ENCODE results near the gene PRMT1. TPM values are rescaled to one million over a fixed set of nuclear protein-coding genes. Genes with fewer than 3 reads are reported as not detected.
A peak's percentile ranks its signal among the peaks of the same experiment; 100 is the strongest.
"Not testable (repeated sequence)": the region's sequence is repeated elsewhere in the genome, so short reads cannot be mapped to it uniquely, and the experiment has no call there.

The PRMT1 gene
- polyA plus RNA-seq, 1 donor, result 209 TPM

- DNase-seq (ENCODE audit: low read depth), result peak; percentile 26
These were observed 41.4 kb downstream of the PRMT1 start for GRCh38 chr19:49718511-49718910.

GRCh38 chr19:49718991-49719390 lies 41.9 kb downstream of the PRMT1 start:
- DNase-seq (ENCODE audit: low read depth), result no peak

GRCh38 chr19:49719420-49719819 lies 42.3 kb downstream of the PRMT1 start:
- DNase-seq (ENCODE audit: low read depth), result not testable (repeated sequence)

GRCh38 chr19:49727217-49728030 lies 50.4 kb downstream of the PRMT1 start:
- peak; percentile 14 for DNase-seq (ENCODE audit: low read depth)

- no peak for DNase-seq (ENCODE audit: low read depth)
These were observed 53.1 kb downstream of the PRMT1 start for GRCh38 chr19:49730166-49730565.

Other genes starting within 250 kb of the PRMT1 start
- 1.2 TPM for gene SLC17A7, start 235.7 kb upstream of the PRMT1 start, polyA plus RNA-seq (ENCODE audit: insufficient read length)
- gene PIH1D1, start 225.5 kb upstream of the PRMT1 start, polyA plus RNA-seq (ENCODE audit: insufficient read length), result 43.1 TPM
- gene ALDH16A1, start 224.0 kb upstream of the PRMT1 start, polyA plus RNA-seq (ENCODE audit: insufficient read length), result 10.1 TPM
- gene FLT3LG, start 203.1 kb upstream of the PRMT1 start, polyA plus RNA-seq (ENCODE audit: insufficient read length), result 3.2 TPM
- gene RPL13A, start 189.7 kb upstream of the PRMT1 start, polyA plus RNA-seq (ENCODE audit: insufficient read length), result 5,065 TPM
- gene RPS11, start 180.8 kb upstream of the PRMT1 start, polyA plus RNA-seq (ENCODE audit: insufficient read length), result 3,524 TPM
- gene FCGRT, start 164.6 kb upstream of the PRMT1 start, polyA plus RNA-seq (ENCODE audit: insufficient read length), result 162 TPM
- 59.8 TPM for gene RCN3, start 149.3 kb upstream of the PRMT1 start, polyA plus RNA-seq (ENCODE audit: insufficient read length)
- gene NOSIP, start 96.7 kb upstream of the PRMT1 start, polyA plus RNA-seq (ENCODE audit: insufficient read length), result 56.5 TPM
- gene PRRG2, start 96.0 kb upstream of the PRMT1 start, polyA plus RNA-seq (ENCODE audit: insufficient read length), result 0.42 TPM
- gene PRR12, start 86.1 kb upstream of the PRMT1 start, polyA plus RNA-seq (ENCODE audit: insufficient read length), result 17.4 TPM
- gene RRAS, start 37.1 kb upstream of the PRMT1 start, polyA plus RNA-seq (ENCODE audit: insufficient read length), result 28.3 TPM
- 29.9 TPM for gene SCAF1, start 35.1 kb upstream of the PRMT1 start, polyA plus RNA-seq (ENCODE audit: insufficient read length)
- 33.2 TPM for gene IRF3, start 11.4 kb upstream of the PRMT1 start, polyA plus RNA-seq (ENCODE audit: insufficient read length)
- gene BCL2L12, start 11.3 kb upstream of the PRMT1 start, polyA plus RNA-seq (ENCODE audit: insufficient read length), result 28.4 TPM
- gene ADM5, start 12.3 kb downstream of the PRMT1 start, polyA plus RNA-seq (ENCODE audit: insufficient read length), result 0.99 TPM
- 8.2 TPM for gene CPT1C, start 13.8 kb downstream of the PRMT1 start, polyA plus RNA-seq (ENCODE audit: insufficient read length)
- gene TSKS, start 86.0 kb downstream of the PRMT1 start, polyA plus RNA-seq (ENCODE audit: insufficient read length), result 0.52 TPM
- 56.3 TPM for gene AP2A1, start 89.7 kb downstream of the PRMT1 start, polyA plus RNA-seq (ENCODE audit: insufficient read length)
- gene FUZ, start 136.0 kb downstream of the PRMT1 start, polyA plus RNA-seq (ENCODE audit: insufficient read length), result 17.0 TPM
- 28.6 TPM for gene MED25, start 141.0 kb downstream of the PRMT1 start, polyA plus RNA-seq (ENCODE audit: insufficient read length)
- 195 TPM for gene PTOV1, start 173.9 kb downstream of the PRMT1 start, polyA plus RNA-seq (ENCODE audit: insufficient read length)
- gene PNKP, start 190.3 kb downstream of the PRMT1 start, polyA plus RNA-seq (ENCODE audit: insufficient read length), result 38.1 TPM
- 36.8 TPM for gene AKT1S1, start 200.1 kb downstream of the PRMT1 start, polyA plus RNA-seq (ENCODE audit: insufficient read length)
- 35.6 TPM for gene TBC1D17, start 200.4 kb downstream of the PRMT1 start, polyA plus RNA-seq (ENCODE audit: insufficient read length)
- 1.0 TPM for gene IL4I1, start 219.6 kb downstream of the PRMT1 start, polyA plus RNA-seq (ENCODE audit: insufficient read length)